LNCaP clone FGC (cell line): Measurements from ENCODE around the gene PGP.
"Not testable (repeated sequence)": the region's sequence is repeated elsewhere in the genome, so short reads cannot be mapped to it uniquely, and the experiment has no call there.

Experiments used
- DNase-seq: peaks from one replicate; pipeline ENCODE4 v3.0.0-alpha.2; 2011; ENCODE audit warnings: low read depth
- H3K4me3 ChIP-seq: 2 replicates; pipeline ENCODE4 v1.5.1; 2011; ENCODE audit warnings: mild to moderate bottlenecking, low read depth, low read length, control low read depth
- CTCF ChIP-seq: IDR thresholded peaks from 2 replicates; pipeline ENCODE4 v1.5.1; 2012; ENCODE audit warnings: mild to moderate bottlenecking; ENCODE audit not compliant: control insufficient read depth, insufficient read depth; ENCODE audit errors: extremely low read depth

The PGP gene

GRCh38 chr16:2214719-2214968 lies at the start of gene PGP:
PGP (minus strand) TSS chr16:2214840; CDS start chr16:2214777, 63 bp downstream.
- peak within 1 kb of the TSS; percentile 71 for H3K4me3 ChIP-seq
- DNase-seq: no peak
- TF ChIP-seq CTCF: no peak

GRCh38 chr16:2263026-2263425 lies 48.4 kb upstream of the PGP start:
- not testable (repeated sequence) for DNase-seq, H3K4me3 ChIP-seq

GRCh38 chr16:2260250-2260649 lies 45.6 kb upstream of the PGP start:
- no peak for TF ChIP-seq CTCF

GRCh38 chr16:2258530-2258929 lies 43.9 kb upstream of the PGP start:
- not testable (repeated sequence) for H3K4me3 ChIP-seq

More at GRCh38 chr16:2260250-2260649, 45.6 kb upstream of the PGP start:
- H3K4me3 ChIP-seq: no peak overlapping the region
- DNase-seq: peak; percentile 78

GRCh38 chr16:2257726-2258125 lies 43.1 kb upstream of the PGP start:
- no peak for DNase-seq
- TF ChIP-seq CTCF: no peak
- no peak overlapping the region for H3K4me3 ChIP-seq

More at GRCh38 chr16:2258530-2258929, 43.9 kb upstream of the PGP start:
- not testable (repeated sequence) for DNase-seq

GRCh38 chr16:2256531-2257140 lies 42.0 kb upstream of the PGP start:
- DNase-seq: no peak
- no peak for TF ChIP-seq CTCF

GRCh38 chr16:2253293-2253692 lies 38.7 kb upstream of the PGP start:
- no peak overlapping the region for H3K4me3 ChIP-seq
- TF ChIP-seq CTCF: no peak

More at GRCh38 chr16:2256531-2257140, 42.0 kb upstream of the PGP start:
- H3K4me3 ChIP-seq: no peak overlapping the region

GRCh38 chr16:2252806-2253148 lies 38.1 kb upstream of the PGP start:
- no peak overlapping the region for H3K4me3 ChIP-seq
- no peak for DNase-seq
- no peak for TF ChIP-seq CTCF

More at GRCh38 chr16:2253293-2253692, 38.7 kb upstream of the PGP start:
- no peak for DNase-seq
